ENCODE measurements around the gene FAM181A.

The FAM181A gene

DNA sequence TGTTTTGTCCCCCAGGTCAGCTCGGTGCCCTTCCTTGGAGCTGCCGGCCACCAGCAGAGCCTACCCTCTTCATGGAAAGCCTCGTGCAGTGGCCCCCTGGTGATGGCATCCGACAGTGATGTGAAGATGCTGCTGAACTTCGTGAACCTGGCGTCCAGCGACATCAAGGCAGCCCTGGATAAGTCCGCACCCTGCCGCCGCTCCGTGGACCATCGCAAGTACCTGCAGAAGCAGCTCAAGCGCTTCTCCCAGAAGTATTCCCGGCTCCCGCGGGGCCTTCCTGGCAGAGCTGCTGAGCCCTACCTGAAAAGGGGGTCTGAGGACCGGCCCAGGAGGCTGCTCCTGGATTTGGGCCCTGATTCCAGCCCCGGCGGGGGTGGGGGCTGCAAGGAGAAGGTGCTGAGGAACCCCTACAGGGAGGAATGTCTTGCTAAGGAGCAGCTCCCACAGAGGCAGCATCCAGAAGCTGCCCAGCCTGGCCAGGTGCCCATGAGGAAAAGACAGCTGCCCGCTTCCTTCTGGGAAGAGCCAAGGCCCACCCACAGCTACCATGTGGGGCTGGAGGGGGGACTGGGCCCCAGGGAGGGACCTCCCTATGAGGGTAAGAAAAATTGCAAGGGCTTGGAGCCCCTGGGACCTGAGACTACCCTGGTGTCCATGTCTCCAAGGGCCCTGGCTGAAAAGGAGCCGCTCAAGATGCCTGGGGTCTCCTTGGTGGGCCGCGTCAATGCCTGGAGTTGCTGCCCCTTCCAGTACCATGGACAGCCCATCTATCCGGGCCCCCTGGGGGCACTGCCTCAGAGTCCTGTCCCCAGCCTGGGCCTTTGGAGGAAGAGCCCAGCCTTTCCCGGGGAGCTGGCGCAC lies 1.3 kb downstream of the FAM181A start:
- DNase-seq, result peak in 2 of 56 donors; percentile 30 to 41

DNA sequence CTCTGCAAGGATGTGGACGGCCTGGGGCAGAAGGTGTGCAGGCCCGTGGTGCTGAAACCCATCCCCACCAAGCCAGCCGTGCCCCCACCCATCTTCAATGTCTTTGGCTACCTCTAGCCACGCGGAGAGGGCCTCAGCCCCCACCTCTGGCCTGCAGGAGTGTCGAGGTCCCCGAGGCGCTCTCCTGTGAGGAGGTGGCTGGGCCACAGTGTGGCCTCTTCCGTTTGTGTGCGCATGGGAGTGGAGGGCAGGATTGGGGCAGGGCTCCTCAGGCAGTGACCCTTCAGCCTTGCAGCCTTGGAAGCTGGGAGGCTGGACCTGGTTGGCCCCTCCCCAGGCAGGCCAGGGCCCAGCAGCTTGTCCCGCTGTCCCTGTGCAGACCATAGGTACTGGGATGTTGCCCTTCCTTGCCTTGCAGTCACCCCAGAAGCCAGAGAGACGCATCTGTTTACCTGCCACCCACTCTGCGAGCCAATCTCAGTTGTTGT lies 1.9 kb downstream of the FAM181A start:
- DNase-seq, result no peak

DNA sequence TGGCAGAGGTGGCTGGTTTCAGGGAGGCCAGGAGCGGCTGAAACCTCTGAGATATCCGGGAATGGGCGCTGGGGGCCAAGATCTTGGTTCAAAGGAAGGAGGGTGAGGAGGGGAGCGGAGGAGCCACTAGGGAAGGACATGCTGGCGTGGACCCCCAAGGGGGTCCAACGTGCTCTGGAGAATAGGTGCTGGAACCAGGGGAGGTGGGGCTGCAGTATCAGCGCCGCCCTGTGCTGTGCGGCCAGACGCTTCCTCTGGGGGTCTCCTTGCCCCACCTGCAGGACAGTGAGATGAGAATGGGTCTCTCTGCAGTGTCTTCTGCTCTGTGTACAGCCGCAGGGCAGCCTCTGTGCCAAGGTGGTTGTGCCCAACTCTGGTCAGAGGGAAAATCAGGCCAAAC lies 2.5 kb downstream of the FAM181A start:
- no peak for DNase-seq

DNA sequence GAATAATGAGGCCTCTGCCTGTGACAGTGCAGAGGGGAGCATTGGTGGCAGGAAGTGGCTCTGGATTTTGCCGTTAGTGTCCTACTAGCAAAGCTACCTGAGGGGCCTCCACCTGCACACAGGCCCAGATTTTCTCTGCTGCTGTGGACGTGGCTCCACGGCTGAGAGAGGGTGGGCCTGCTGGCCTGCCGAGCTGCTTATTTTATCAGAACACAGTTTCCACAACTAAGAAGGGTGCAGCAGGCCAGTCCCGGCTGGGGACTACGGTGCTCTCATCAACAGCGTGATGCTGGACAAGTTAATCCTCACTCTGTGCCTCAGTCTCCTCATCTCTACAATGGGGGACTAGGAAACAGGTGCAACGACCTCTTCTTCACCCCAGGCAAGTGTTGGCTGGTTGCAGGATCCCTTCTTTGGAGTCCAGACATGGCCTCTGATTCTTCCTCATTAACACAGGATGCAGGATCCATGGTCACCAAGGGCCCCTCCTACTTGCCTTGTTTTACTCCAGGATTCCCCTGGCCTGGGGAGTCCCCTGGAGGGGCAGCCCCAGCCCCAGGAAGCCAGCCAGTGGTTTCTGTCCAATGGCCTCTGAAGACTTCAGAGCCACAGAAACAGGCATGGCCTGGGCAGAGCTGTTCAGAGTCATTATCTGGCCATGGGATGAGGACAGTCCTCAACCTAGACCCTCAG lies 3.3 kb downstream of the FAM181A start:
- no peak for DNase-seq

DNA sequence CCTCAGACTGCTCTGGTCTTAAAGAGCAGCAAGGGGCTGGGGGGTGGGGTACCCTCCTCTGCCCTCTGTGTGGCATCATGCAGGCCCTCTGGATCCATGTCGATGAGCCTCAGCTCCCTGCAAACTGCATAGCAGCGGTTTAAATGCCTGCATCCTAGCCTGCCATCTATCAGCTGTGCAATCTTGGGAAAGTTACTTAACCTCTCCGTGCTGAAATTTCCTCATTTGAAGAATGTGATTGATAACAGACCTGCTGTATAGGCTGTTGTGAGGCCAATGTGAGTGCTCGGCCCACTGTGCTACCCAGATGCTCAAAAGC lies 3.8 kb downstream of the FAM181A start:
- no peak for DNase-seq

DNA sequence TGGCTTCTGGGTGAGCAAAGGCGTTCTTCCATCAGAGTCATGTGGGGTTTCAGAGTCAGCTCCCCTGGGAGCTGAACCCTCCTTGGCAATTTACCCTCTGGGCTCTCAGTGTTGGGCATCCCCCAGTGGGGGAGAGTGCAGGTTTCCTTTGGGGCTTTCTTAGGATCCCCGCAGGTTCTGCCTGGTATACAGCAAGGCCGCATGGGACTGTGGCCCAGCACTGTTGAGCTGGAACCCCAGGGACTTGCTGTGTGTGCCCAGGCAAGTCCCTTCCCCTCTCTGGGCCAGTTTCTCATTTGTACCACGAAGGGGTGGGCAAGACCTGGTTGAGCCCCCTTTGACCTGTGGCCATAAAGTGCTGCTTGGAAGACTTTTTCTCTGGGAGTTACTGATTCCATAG lies 5.5 kb downstream of the FAM181A start:
- DNase-seq, result no peak

DNA sequence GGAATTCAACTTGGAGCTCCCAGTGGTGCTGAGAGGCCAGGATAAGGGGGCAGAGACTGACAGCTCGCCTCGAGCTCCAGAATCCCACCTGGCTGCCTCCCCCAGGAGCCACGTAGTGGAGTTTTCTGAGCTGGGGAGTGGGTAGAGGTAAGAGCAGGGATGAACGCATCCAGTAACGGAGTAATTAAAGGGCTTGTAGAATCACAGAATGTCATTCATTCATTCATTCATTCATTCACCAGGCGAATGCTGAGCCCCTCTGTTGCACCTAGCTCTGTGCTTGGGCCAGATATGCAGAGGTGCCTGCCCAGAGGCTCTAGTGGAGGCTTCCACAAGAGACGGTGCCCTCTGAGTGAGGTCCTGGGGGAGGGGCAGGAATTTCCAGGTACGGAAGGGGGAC lies 8.1 kb downstream of the FAM181A start:
- DNase-seq, result no peak

DNA sequence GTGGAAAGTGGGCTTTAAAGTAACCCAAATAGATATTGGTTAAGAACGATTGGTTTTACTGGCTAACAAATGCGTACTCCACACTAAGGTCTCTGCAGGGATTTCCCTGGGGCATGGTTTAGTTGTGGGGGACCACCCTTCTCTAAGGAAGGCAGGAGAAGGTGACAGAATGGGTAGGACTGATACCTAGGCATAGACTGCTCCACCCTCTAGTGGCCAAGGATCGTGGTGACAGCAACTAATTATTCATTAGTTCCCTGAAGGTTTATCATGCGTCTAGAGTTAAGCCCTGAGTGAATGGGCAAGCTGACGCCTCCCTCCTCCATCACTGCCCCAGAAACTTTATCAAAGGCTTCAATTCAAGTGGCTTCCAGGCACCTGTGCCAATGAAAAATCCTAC lies 9.1 kb downstream of the FAM181A start:
- DNase-seq, result peak in 2 of 56 donors; percentile 10 to 32

DNA sequence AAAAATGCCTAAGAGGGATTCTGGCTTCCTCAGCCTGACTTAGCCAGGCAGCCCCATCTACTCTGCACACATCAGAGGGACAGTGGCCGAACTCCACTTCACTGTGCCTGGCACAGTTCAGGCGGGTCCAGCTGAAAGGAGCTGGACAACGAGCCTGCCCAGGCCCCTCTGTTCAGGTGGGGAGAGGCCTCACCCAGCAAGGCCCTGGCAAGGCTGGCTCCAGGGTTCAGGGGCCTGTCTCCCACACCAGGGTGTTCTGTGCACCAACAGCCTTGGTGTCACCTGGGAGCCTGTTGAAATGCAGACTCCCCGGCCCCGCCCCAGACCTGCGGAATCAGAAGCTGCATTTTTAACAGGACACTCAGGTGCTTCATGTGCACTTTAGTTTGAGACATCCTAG lies 9.8 kb downstream of the FAM181A start:
- no peak for DNase-seq

DNA sequence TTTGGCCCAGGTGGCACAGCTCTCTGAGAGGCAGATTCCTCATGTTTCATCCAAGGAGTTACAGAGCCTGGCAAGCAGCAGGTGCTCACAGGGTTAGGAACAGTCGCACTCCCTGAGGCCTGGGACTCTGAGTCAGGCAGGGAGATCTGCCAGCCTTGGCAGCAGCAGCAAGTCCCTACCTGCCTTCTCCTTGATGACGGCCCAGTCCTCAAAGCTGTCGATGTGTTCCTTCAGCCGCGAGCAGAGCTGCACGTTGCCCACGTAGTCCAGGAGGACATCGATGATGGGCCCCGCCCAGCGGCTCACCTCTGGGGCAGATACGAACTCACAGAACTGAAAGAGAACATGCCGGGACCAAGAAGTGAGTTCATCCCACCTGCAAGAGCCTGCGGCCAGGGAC lies 10.4 kb downstream of the FAM181A start:
- no peak for DNase-seq

DNA sequence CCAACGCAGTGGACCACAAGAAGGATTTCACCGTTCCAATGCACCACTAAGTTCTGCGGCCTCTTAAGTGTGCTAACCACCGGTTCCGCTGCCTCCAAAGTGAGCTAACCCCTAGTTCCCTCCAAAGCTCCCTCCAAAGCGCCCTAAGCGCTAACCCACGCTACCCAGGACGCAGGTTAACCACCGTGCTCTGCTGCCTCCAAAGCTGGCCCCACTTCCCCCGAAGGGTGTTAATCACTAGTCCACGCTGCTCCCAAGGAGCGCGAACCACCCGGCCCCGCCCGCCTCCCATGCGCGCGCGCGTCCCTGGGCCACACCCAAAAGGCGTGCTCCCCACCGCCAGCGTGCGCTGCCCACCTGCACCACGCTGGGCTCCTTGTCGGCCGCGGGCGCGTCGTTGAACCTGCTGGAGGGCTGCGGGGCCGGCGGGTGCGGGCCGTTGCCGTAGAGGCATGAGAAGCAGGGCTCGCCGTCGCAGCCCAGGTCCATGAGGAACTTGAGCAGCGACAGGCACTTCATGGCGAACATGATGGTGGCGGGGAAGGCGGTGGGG lies 11.7 kb downstream of the FAM181A start:
- no peak for DNase-seq

DNA sequence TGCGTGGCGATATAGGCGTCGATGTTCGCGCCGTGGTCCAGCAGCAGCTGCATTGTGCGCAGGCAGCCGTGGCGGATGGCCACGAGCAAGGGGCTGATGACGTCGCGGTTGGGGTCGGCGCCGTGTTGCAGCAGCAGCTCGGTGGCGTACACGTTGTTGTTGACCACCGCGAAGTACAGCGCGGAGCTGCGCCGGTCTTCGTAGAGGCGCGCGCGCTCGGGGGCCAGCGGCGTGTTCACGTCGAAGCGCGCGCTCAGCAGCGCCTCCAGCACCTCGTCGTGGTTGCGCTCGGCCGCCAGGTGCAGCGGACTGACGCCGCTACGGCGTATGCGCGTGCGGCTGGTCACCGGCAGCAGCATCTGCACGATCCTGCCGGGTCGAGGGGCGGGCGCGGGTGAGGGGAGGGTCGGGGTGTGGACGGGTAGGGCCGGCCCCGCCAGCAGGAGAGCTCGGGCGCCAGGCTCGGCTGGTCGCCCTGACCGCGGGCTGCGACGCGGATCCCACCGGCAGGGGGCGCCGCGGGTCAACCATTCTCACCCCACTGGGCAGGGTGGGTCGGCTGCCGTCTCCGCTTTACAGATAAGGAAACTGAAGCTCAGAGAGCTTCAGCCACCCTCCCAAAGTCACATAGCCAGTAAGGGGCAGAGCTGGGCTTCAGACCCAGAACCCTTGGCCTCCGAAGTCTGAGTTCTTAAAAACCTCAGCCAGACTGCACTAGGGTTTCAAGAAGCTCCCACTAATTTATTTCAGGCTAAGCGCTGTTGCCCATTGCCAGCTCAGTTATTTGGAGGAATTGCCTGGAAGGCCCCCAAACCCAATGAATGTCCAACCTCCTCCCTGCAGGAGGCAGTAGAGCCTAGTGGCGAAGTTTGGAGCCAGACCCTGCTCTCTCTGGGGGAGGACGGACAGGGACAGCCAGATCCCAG lies 12.4 kb downstream of the FAM181A start:
- peak in 47 of 56 donors; percentile 11 to 87 (median 51) for DNase-seq

DNA sequence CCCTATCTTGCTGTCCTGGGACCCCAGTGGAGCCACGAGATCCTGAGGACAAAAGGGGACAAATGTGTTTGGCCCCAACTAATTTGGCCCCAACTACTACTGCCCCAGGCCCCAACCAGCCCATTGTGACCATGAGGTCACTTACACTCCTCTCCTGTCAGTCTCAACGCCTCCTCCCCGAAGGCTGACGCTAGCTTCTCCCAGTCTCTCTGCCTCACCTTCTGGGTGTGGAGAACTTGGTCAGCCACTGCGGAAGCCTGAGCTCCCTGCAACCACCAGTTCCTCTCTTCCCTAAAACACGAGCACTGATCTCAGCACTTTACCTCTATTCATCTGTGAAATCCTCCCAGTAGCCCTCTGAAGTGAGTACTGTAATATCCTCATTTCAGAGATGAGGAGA lies 13.3 kb downstream of the FAM181A start:
- DNase-seq, result no peak

DNA sequence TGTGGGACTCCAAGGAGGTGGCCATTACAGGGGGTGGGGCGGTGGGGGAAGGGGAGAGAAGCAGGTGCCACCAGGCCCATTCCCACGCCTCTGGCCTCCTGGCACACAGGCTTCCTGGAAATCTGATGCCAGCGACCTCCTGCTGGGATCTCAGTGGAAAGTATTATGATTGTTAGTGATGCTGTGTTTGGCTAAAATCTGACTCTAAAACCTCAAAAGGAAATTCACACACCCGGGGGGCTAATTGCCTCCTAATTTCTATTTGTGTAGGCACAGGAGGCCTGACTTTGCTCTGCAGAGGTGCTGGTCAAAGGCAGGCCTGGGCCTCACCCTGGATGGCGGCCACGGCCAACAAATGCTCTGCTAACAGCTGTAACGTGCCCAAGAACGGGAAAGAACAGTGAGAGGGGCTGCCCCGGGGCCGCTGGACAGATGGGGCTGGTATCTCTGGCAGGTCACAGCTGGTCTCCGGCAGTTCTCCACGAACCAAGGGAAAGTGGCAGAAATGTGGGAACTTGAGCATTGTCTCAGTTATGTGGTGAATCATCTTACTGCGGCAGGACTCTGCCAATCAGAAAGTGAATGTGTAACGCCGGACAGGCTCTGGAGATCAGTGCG lies 14.3 kb downstream of the FAM181A start:
- DNase-seq, result no peak

DNA sequence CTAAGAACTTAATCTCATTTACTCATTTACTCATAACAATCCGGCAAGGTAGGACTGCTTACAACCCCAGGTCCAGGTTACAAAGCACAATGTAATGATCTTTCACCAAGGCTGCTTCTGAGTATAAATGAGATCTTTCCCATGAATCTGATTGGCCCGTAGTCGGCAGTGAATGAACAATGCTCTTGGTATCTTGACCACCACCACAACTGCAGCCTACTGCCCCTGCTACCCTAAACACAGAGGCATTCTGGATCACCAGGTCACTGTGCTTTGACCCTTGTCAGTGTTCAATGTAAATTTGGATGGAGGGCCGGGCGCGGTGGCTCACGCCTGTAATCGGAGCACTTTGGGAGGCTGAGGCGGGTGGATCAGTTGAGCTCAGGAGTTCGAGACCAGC lies 15.9 kb downstream of the FAM181A start:
- DNase-seq, result no peak

DNA sequence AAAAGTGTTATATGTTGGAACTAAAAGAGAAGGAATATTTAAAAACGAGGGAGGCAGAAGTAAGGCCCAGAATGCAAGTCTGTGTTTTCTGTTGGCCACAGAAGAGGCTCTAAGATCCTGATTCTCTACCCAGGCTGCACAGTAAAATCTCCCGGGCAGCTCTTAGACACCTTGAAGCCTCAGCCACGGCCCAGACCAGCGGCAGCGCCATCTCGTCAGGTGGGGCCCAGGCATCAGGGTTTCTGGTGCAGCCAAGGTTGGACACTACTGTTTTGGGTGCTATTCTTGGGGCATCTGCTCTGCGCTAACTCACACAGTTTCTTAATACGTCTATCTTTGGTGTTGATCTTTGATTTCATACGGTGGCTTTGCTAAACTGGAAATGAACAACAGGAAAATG lies 16.8 kb downstream of the FAM181A start:
- no peak for DNase-seq

DNA sequence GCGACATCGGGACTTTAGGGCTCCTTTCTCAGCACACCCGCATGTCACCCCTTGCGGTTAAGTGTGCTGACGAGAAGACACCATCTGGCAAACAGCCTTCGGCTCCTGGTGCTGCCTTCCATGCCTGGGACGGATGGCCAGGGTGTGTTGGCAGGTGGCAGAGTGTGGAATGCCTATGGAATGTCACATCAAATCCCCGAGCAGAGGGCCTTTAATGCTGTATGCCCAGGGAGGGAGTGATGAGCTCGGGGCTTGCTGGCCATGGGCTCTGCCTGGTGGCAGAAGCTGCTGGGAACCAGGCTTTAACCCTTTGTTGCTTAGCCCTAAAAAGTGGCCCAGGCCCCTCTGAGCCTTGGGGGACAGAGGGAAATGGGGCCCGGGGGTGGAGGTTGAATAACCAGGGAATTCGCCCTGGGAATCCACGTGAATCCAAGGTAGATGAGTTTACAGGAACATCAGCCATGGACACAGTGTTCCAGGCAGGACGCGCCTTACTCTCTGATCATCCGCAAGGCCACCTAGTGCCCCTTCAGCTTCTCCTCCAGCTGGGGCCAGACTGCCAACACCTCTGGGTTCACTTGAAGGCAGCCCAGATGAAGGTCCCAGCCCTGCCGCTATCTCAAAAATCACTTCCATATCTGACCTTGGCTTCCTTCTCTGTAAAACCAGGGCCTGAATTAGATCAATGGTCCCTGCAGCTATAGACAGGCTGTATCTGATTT lies 17.4 kb downstream of the FAM181A start:
- no peak for DNase-seq

DNA sequence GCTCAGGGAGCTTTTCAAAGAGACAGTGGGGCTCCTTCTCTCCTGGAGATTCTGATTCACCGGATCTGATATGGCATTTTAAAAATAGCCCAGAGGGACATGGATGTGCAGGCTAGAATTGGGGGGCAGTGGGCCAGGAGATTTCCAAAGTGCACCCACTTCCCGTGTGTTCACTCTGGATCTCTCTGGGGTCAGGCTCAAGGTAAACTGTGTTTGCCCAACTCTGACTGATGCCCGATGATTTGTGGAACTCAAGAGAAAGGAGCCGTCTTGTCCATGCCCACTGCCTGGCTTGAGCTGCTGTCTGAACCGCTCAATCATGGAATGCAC lies 17.9 kb downstream of the FAM181A start:
- DNase-seq, result no peak

DNA sequence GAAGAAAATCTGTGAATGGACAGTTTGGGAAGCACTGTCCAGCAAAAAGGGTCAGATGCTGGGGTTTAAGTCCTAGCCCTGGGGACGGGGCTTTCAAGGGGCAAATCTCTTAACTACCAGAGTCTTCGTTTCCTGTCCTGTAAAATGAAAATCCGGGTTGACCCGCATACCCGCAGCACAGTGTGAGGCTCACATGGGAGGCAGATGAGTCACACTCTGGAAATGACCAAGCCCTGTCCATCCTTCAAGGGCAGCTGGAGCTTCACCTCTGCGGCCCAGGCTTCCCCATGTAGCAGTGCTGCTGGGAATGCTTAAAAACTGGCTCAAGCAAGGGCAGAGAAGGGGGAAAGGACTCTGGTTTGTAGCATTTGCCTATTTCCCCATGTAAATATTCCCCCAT lies 19.0 kb downstream of the FAM181A start:
- DNase-seq, result no peak

DNA sequence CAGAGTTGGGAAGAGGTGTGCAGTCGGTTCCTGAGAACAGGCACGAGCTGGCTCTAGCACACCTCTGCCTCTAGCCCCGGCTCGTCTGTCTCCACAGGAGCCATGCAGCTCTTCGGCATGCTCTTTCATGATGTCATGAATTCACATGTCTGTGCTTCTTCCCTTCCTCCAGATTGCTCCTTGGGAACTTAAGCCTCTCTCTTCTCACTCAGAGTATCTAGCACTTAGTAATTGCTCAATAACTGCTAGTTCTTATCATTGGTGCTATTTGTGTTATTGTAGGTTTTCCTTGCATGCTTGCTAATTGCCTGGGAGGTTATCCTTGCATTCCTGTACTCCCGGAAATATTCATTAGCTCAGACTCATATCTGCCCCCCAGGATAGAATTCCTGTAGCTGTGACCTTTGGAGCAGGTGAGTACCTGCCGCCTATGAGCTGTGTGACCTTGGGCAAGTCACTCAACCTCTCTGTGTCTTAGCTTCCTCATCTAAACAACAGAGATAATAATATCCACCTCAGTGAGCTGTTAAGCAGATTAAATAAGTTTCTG lies 19.5 kb downstream of the FAM181A start:
- no peak for DNase-seq

All from nucleus accumbens (tissue), 56 donors.